ENCODE measurements around the gene LRRC8A.
"Not testable (repeated sequence)": the region's sequence is repeated elsewhere in the genome, so short reads cannot be mapped to it uniquely, and the experiment has no call there.

The LRRC8A gene

GRCh38 chr9:128841694-128842492, 40.0 kb upstream of the LRRC8A start:
- DNase-seq (ENCODE audit: low spot score), result no peak
- H3K27ac ChIP-seq, result no peak overlapping the region
- no peak overlapping the region for H3K4me3 ChIP-seq
- TF ChIP-seq, protein P1, sequence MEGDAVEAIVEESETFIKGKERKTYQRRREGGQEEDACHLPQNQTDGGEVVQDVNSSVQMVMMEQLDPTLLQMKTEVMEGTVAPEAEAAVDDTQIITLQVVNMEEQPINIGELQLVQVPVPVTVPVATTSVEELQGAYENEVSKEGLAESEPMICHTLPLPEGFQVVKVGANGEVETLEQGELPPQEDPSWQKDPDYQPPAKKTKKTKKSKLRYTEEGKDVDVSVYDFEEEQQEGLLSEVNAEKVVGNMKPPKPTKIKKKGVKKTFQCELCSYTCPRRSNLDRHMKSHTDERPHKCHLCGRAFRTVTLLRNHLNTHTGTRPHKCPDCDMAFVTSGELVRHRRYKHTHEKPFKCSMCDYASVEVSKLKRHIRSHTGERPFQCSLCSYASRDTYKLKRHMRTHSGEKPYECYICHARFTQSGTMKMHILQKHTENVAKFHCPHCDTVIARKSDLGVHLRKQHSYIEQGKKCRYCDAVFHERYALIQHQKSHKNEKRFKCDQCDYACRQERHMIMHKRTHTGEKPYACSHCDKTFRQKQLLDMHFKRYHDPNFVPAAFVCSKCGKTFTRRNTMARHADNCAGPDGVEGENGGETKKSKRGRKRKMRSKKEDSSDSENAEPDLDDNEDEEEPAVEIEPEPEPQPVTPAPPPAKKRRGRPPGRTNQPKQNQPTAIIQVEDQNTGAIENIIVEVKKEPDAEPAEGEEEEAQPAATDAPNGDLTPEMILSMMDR (IDR thresholded peaks at IDR 0.05), result no peak

GRCh38 chr9:128843171-128843570, 38.8 kb upstream of the LRRC8A start:
- DNase-seq (ENCODE audit: low spot score); H3K27ac ChIP-seq; H3K4me3 ChIP-seq: not testable (repeated sequence)

DNA sequence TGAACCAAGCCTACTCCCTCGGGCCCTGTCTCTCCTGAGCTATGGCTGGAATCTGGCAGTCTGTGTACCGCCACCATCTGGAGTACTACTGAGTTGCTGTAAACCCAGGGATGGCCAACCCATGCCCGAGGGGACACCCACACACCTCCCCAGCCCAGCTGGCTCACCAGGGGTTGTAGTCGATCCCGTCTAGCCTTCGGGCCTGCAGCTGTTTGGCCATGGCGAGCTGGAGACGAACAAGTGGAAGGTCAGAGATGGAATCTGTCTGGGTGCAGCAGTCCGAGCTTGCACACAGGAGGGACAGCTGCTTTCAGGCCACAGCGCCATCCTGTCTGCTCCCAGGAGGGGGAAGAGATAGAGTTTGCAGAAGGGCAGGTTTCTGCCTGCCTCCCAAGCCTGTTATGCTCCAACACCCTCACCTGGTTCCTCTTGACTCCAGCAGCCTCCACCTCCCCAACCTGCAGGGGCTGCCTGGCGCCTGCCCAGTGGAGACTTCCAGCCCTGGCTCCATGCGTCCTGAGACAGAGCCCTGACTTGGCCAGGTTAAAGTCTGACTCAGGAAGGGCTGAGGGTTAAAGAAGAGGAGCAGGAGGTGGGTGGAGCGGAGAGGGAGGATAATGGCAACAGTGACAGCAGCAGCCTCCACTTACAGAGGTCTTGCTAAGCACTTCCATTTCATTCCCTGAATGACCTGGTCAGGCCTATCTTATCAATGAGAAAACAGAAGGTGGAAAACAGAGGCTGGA, 36.6 kb upstream of the LRRC8A start:
- Histone ChIP-seq H3K27ac (no peak overlapping the region), H3K4me3 (no peak overlapping the region)
- no peak for DNase-seq (ENCODE audit: low spot score)
- TF ChIP-seq, protein P1 (IDR thresholded peaks at IDR 0.05), result no peak

- no peak overlapping the region for H3K4me3 ChIP-seq
- no peak overlapping the region for H3K27ac ChIP-seq
- DNase-seq (ENCODE audit: low spot score), result no peak
- TF ChIP-seq, protein P1 (IDR thresholded peaks at IDR 0.05), result no peak
These were observed 35.3 kb upstream of the LRRC8A start for GRCh38 chr9:128846680-128847030.

GRCh38 chr9:128847803-128848202, 34.1 kb upstream of the LRRC8A start:
- DNase-seq (ENCODE audit: low spot score), result no peak
- Histone ChIP-seq H3K4me3 (no peak overlapping the region), H3K27ac (no peak overlapping the region)
- TF ChIP-seq, protein P1 (IDR thresholded peaks at IDR 0.05), result no peak

- H3K4me3 ChIP-seq; DNase-seq (ENCODE audit: low spot score); H3K27ac ChIP-seq: not testable (repeated sequence)
These were observed 30.9 kb upstream of the LRRC8A start for GRCh38 chr9:128851024-128851423.

- TF ChIP-seq, protein P1 (IDR thresholded peaks at IDR 0.05), result peak; percentile 46
- not testable (repeated sequence) for H3K4me3 ChIP-seq; H3K27ac ChIP-seq; DNase-seq (ENCODE audit: low spot score)
These were observed 29.9 kb upstream of the LRRC8A start for GRCh38 chr9:128851779-128852600.

DNA sequence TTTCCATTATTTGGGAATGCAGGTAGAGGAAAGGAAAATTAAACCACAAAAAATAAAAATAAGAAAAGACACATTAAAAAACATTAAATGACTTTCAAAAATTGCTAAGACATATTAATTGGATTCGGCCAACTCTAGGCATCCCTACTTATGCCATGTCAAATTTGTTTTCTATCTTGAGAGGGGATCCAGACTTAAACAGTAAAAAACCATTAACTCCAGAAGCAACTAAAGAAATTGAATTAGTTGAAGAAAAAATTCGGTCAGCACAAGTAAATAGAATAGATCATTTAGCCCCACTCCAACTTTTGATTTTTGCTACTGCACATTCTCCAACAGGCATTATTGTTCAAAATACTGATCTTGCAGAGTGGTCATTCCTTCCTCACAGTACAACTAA, 29.3 kb upstream of the LRRC8A start:
- not testable (repeated sequence) for DNase-seq (ENCODE audit: low spot score); H3K4me3 ChIP-seq; H3K27ac ChIP-seq

DNA sequence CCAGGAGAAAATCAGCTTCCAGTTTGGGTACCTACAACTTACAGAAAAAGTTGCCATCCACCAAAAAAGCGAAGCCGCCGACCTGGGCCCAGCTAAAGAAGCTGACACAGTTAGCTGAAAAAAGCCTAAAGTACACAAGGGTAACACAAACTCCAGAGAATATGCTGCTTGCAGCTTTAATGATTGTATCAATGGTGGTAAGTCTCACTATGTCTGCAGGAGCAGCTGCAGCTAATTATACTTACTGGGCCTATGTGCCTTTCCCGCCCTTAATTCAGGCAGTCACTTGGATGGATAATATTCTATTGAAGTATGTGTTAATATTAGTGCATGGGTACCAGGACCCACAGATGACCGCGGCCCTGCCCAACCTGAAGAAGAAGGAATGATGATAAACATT, 27.5 kb upstream of the LRRC8A start:
- H3K27ac ChIP-seq; DNase-seq (ENCODE audit: low spot score); H3K4me3 ChIP-seq: not testable (repeated sequence)

- H3K4me3 ChIP-seq; DNase-seq (ENCODE audit: low spot score); H3K27ac ChIP-seq: not testable (repeated sequence)
These were observed 23.5 kb upstream of the LRRC8A start for GRCh38 chr9:128858476-128858875.
